ENCODE data around the gene TBX4.

DNA sequence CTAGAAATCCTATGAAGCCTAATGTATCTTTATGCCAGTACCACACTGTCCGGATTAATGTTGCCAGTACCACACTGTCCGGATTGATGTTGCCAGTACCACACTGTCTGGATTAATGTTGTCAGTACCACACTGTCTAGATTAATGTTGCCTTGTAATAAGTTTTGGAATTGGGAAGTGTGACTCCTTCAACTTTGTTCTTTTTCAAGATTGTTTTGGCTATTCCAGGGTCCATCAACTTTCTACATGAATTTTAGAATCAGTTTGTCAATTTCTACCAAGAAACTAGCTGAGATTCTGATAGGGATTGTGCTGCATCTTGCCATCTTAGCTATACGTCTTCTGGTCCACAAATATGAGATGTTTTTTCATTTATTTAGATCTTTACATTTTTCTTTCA lies 68.7 kb downstream of the TBX4 start:
- TF ChIP-seq POLR2AphosphoS5 (IDR thresholded peaks at IDR 0.05; ENCODE audit: low read depth) (no peak), CREB1 (CRISPR knock-in tag; IDR thresholded peaks at IDR 0.05; ENCODE audit: low read depth) (no peak), EZH2 (IDR thresholded peaks at IDR 0.05; ENCODE audit: low read depth, unreplicated experiment) (no peak), ZNF331 (CRISPR knock-in tag; IDR thresholded peaks at IDR 0.05; ENCODE audit: low read depth) (no peak)
- TF ChIP-seq, protein P1, sequence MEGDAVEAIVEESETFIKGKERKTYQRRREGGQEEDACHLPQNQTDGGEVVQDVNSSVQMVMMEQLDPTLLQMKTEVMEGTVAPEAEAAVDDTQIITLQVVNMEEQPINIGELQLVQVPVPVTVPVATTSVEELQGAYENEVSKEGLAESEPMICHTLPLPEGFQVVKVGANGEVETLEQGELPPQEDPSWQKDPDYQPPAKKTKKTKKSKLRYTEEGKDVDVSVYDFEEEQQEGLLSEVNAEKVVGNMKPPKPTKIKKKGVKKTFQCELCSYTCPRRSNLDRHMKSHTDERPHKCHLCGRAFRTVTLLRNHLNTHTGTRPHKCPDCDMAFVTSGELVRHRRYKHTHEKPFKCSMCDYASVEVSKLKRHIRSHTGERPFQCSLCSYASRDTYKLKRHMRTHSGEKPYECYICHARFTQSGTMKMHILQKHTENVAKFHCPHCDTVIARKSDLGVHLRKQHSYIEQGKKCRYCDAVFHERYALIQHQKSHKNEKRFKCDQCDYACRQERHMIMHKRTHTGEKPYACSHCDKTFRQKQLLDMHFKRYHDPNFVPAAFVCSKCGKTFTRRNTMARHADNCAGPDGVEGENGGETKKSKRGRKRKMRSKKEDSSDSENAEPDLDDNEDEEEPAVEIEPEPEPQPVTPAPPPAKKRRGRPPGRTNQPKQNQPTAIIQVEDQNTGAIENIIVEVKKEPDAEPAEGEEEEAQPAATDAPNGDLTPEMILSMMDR (conservative IDR thresholded peaks at IDR 0.05; ENCODE audit: low read depth in 2 of 2) = no peak
- TF ChIP-seq, protein P2, sequence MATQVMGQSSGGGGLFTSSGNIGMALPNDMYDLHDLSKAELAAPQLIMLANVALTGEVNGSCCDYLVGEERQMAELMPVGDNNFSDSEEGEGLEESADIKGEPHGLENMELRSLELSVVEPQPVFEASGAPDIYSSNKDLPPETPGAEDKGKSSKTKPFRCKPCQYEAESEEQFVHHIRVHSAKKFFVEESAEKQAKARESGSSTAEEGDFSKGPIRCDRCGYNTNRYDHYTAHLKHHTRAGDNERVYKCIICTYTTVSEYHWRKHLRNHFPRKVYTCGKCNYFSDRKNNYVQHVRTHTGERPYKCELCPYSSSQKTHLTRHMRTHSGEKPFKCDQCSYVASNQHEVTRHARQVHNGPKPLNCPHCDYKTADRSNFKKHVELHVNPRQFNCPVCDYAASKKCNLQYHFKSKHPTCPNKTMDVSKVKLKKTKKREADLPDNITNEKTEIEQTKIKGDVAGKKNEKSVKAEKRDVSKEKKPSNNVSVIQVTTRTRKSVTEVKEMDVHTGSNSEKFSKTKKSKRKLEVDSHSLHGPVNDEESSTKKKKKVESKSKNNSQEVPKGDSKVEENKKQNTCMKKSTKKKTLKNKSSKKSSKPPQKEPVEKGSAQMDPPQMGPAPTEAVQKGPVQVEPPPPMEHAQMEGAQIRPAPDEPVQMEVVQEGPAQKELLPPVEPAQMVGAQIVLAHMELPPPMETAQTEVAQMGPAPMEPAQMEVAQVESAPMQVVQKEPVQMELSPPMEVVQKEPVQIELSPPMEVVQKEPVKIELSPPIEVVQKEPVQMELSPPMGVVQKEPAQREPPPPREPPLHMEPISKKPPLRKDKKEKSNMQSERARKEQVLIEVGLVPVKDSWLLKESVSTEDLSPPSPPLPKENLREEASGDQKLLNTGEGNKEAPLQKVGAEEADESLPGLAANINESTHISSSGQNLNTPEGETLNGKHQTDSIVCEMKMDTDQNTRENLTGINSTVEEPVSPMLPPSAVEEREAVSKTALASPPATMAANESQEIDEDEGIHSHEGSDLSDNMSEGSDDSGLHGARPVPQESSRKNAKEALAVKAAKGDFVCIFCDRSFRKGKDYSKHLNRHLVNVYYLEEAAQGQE (IDR thresholded peaks at IDR 0.05; ENCODE audit: unreplicated experiment) = no peak

Measured in GM23338 (cell line).